Neural progenitor cell (in vitro differentiated cells): ENCODE data around the gene BOLA1.

Source experiments
- EZH2 ChIP-seq: fragments of 200-600 bp; sonication (generic); IDR thresholded peaks from 2 replicates; pipeline ENCODE4 v1.6.1; 2017; ENCODE audit warnings: antibody characterized with exemption, mild to moderate bottlenecking, moderate library complexity
- EZH2phosphoT487 ChIP-seq: fragments of 200-600 bp; sonication (generic); IDR thresholded peaks from 2 replicates; pipeline ENCODE4 v1.6.1; 2017; ENCODE audit warnings: antibody characterized with exemption
- TF ChIP-seq, protein P1 (sequence below): fragments of 200-600 bp; sonication (generic); IDR thresholded peaks from 2 replicates; pipeline ENCODE4 v1.5.1; 2017; ENCODE audit warnings: antibody characterized with exemption, mild to moderate bottlenecking

DNA sequence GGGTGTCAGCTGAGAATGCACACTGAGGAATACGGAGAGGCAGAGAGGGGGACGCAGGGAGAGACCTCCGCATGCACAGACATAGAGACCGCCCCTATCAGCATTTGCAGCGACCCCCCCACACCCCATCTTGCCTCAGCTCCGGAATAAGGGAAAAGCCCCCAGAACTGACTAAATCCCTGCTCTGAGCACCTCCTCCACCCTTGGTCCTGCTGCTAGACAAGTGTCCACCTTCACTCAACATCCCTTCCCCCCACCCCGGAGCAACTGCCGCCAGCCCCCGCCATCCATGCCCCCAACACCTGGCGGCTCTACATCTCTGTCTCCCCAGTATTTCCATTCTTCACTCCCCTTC, 17.5 kb downstream of the BOLA1 start:
- TF ChIP-seq, protein P1, sequence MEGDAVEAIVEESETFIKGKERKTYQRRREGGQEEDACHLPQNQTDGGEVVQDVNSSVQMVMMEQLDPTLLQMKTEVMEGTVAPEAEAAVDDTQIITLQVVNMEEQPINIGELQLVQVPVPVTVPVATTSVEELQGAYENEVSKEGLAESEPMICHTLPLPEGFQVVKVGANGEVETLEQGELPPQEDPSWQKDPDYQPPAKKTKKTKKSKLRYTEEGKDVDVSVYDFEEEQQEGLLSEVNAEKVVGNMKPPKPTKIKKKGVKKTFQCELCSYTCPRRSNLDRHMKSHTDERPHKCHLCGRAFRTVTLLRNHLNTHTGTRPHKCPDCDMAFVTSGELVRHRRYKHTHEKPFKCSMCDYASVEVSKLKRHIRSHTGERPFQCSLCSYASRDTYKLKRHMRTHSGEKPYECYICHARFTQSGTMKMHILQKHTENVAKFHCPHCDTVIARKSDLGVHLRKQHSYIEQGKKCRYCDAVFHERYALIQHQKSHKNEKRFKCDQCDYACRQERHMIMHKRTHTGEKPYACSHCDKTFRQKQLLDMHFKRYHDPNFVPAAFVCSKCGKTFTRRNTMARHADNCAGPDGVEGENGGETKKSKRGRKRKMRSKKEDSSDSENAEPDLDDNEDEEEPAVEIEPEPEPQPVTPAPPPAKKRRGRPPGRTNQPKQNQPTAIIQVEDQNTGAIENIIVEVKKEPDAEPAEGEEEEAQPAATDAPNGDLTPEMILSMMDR, result no peak
- no peak for TF ChIP-seq EZH2phosphoT487
- TF ChIP-seq EZH2, result no peak
